Measurements from ENCODE around the gene MGA.
"Not testable (repeated sequence)": the region's sequence is repeated elsewhere in the genome, so short reads cannot be mapped to it uniquely, and the experiment has no call there.

The MGA gene

GRCh38 chr15:41727143-41727542, 66.9 kb downstream of the MGA start:
- DNase-seq = no peak

GRCh38 chr15:41728061-41728460, 67.9 kb downstream of the MGA start:
- not testable (repeated sequence) for DNase-seq

- no peak for DNase-seq
Measured at GRCh38 chr15:41730543-41730942, 70.3 kb downstream of the MGA start.

GRCh38 chr15:41732483-41732882, 72.3 kb downstream of the MGA start:
- DNase-seq = no peak

GRCh38 chr15:41734079-41734478, 73.9 kb downstream of the MGA start:
- no peak for DNase-seq

- no peak for DNase-seq
Measured at GRCh38 chr15:41735046-41735445, 74.8 kb downstream of the MGA start.

GRCh38 chr15:41735492-41735891, 75.3 kb downstream of the MGA start:
- not testable (repeated sequence) for DNase-seq

- DNase-seq = no peak
Measured at GRCh38 chr15:41746802-41747201, 86.6 kb downstream of the MGA start.

GRCh38 chr15:41756198-41756597, 96.0 kb downstream of the MGA start:
- DNase-seq = no peak

GRCh38 chr15:41772720-41773331, 112.6 kb downstream of the MGA start:
- peak; percentile 25 for DNase-seq

- no peak for DNase-seq
Measured at GRCh38 chr15:41773332-41773728, 113.1 kb downstream of the MGA start.

- DNase-seq = no peak
Measured at GRCh38 chr15:41773729-41774061, 113.5 kb downstream of the MGA start.

GRCh38 chr15:41774062-41774881, 114.1 kb downstream of the MGA start, which contains the start of gene MAPKBP1:
TSS of gene MAPKBP1 (plus strand) at chr15:41774484. CDS start at chr15:41775276, 792 bp downstream.
- DNase-seq = peak; percentile 97

- DNase-seq = no peak
Measured at GRCh38 chr15:41774882-41775417, 114.7 kb downstream of the MGA start.

GRCh38 chr15:41775651-41776050, 115.4 kb downstream of the MGA start:
- DNase-seq = no peak

- DNase-seq = no peak
Measured at GRCh38 chr15:41777421-41777973, 117.3 kb downstream of the MGA start.

- DNase-seq = no peak
Measured at GRCh38 chr15:41778521-41778920, 118.3 kb downstream of the MGA start.

GRCh38 chr15:41779662-41780157, 119.5 kb downstream of the MGA start:
- no peak for DNase-seq

- DNase-seq = no peak
Measured at GRCh38 chr15:41780266-41780665, 120.1 kb downstream of the MGA start.

- DNase-seq = no peak
Measured at GRCh38 chr15:41780727-41781126, 120.5 kb downstream of the MGA start.

- DNase-seq = no peak
Measured at GRCh38 chr15:41782371-41783282, 122.4 kb downstream of the MGA start.

- DNase-seq = no peak
Measured at GRCh38 chr15:41783296-41783695, 123.1 kb downstream of the MGA start.

- DNase-seq = no peak
Measured at GRCh38 chr15:41788262-41788661, 128.1 kb downstream of the MGA start.
